ENCODE measurements around the gene PACSIN1. TPM values are rescaled to one million over a fixed set of nuclear protein-coding genes. Genes with fewer than 3 reads are reported as not detected.

PACSIN1 gene
- total and polyA plus RNA-seq, 2 donors (not counting 3 experiments of a cell fraction or from before 2014, with no cell fraction given): 0.03 TPM; not detected in 1

DNA sequence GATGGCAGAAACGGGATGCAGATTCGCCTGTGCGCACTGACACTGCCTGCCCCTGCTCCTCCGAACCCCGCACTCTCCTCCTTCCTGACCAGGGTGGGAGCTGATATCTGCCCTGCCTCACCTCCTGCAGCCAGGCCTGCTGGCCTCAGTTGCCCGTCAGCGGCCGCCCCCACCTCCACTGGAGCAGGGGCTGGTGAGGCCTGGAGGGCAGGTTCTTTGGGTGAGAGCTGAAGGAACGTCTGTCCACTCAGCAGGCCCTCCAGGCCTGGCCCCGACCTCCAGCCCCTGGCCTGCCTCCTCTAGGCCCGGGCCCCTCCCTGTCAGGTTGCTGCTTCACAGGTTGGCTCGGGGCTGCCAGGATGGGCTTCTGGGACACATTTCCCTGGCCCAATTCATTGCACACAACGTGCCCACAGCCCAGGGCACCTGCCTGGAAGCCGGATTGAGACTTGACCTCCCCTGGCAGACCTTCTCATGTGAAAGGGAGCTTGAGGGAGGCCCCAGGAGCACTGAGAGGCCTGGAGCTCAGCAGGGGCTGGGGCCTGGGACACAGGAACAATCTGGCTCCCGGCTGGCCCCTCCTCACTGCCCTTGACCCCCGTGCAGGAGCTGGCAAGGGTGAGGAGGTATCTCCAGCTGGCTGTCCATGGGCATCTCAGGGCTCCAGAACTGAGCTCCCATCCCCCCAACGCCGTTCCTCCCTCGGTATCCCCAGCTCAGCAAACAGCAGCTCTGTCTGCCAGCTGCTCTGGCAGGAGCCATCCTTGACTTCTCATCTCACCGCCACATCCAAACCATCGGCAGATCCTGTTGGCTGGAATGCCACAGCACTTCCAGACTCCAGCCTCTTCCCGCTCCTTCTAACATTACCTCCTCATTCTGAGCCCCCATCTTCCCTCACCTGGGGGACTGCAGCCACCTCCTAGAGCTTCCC, 50.8 kb downstream of the PACSIN1 start:
- DNase-seq (ENCODE audit: low read depth, low spot score) (no peak), FAIRE-seq (no peak)
- dilution Hi-C loops (cut with MboI; ENCODE audit: extremely low pct_ligation_motif_present, low sequenced_read_pairs): no loop called here
- intact Hi-C loops (cut with micrococcal nuclease): no loop called here
- Histone ChIP-seq H3K9me1 (replicated peaks; ENCODE audit: control insufficient read depth, extremely low read depth, insufficient read depth, low read length) (no peaks in the 10 kb centered on the region), H3K9me3 (replicated peaks; ENCODE audit: control insufficient read depth, insufficient read depth, low read length) (no peaks in the 10 kb centered on the region), H3K4me1 (ENCODE audit: control insufficient read depth, extremely low read depth, insufficient read depth, low read length) (no peaks in the 10 kb centered on the region), H2AFZ (ENCODE audit: low read depth, low read length) (no peak overlapping the region), H3K79me2 (ENCODE audit: control insufficient read depth, insufficient read depth, low read length) (no peaks in the 10 kb centered on the region), H4K20me1 (replicated peaks; ENCODE audit: control insufficient read depth, extremely low read depth, insufficient read depth, low read length) (no peaks in the 10 kb centered on the region), H3K27me3 (ENCODE audit: control insufficient read depth in 2 of 2, insufficient read depth in 2 of 2, low read length in 2 of 2) (peaks cover 15 to 18% of the 10 kb centered on the region in 2 experiments), H3K4me3 (replicated peaks in 1 of 3; ENCODE audit: insufficient read depth in 1 of 3, low read depth in 1 of 3, low read length in 3 of 3) (no peak overlapping the region), H3K9ac (replicated peaks; ENCODE audit: extremely low read depth, insufficient read depth, low read length) (no peak overlapping the region), H3K27ac (ENCODE audit: insufficient read depth, low read depth, low read length) (no peak overlapping the region), H3K4me2 (ENCODE audit: insufficient read depth, low read length) (no peak overlapping the region), H3K36me3 (ENCODE audit: control insufficient read depth in 2 of 2, extremely low read depth in 1 of 2, insufficient read depth in 2 of 2, low read length in 2 of 2) (no peaks in the 10 kb centered on the region)
- ChIA-PET CTCF (interaction anchor here (0.6 to 1.9 kb wide), 4 partner anchors 10 to 93 kb away, joined by 3 to 5 read pairs (median 4); no protein-coding TSS in a partner anchor), POLR2A (no interaction called here)
- BruUV-seq (replicated peaks): no TSS peak
- TF ChIP-seq POLR2AphosphoS5 (IDR thresholded peaks at IDR 0.05; ENCODE audit: insufficient read depth, low read depth, low read length) (no peak), FOS (IDR thresholded peaks at IDR 0.05; ENCODE audit: borderline replicate concordance, insufficient read depth, low read length) (no peak), POLR2A (IDR thresholded peaks at IDR 0.05; ENCODE audit: low read depth, low read length) (no peak), JUN (IDR thresholded peaks at IDR 0.05; ENCODE audit: borderline replicate concordance, insufficient read depth, insufficient read length, low read depth) (no peak), MYC (IDR thresholded peaks at IDR 0.05; ENCODE audit: low read depth, low read length) (no peak), GATA2 (IDR thresholded peaks at IDR 0.05; ENCODE audit: insufficient read depth, insufficient read length, low read depth, low read length) (no peak), EZH2 (IDR thresholded peaks at IDR 0.05; ENCODE audit: borderline replicate concordance, low read depth, low read length, severe bottlenecking) (no peak)
- TF ChIP-seq, protein P1, sequence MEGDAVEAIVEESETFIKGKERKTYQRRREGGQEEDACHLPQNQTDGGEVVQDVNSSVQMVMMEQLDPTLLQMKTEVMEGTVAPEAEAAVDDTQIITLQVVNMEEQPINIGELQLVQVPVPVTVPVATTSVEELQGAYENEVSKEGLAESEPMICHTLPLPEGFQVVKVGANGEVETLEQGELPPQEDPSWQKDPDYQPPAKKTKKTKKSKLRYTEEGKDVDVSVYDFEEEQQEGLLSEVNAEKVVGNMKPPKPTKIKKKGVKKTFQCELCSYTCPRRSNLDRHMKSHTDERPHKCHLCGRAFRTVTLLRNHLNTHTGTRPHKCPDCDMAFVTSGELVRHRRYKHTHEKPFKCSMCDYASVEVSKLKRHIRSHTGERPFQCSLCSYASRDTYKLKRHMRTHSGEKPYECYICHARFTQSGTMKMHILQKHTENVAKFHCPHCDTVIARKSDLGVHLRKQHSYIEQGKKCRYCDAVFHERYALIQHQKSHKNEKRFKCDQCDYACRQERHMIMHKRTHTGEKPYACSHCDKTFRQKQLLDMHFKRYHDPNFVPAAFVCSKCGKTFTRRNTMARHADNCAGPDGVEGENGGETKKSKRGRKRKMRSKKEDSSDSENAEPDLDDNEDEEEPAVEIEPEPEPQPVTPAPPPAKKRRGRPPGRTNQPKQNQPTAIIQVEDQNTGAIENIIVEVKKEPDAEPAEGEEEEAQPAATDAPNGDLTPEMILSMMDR (IDR thresholded peaks at IDR 0.05; ENCODE audit: extremely low read depth in 1 of 2, insufficient read depth in 1 of 2, low read depth in 1 of 2, low read length in 2 of 2): no peak
- TF ChIP-seq, protein P2, sequence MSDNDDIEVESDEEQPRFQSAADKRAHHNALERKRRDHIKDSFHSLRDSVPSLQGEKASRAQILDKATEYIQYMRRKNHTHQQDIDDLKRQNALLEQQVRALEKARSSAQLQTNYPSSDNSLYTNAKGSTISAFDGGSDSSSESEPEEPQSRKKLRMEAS (IDR thresholded peaks at IDR 0.05; ENCODE audit: insufficient read depth, insufficient read length): no peak

Data from endothelial cell of umbilical vein (primary cell).